ENCODE measurements around the gene CECR2. TPM values are rescaled to one million over a fixed set of nuclear protein-coding genes. Genes with fewer than 3 reads are reported as not detected.
A peak's percentile ranks its signal among the peaks of the same experiment; 100 is the strongest.

Gene CECR2
- total RNA-seq, 1 donor from 2014 or later = not detected

DNA sequence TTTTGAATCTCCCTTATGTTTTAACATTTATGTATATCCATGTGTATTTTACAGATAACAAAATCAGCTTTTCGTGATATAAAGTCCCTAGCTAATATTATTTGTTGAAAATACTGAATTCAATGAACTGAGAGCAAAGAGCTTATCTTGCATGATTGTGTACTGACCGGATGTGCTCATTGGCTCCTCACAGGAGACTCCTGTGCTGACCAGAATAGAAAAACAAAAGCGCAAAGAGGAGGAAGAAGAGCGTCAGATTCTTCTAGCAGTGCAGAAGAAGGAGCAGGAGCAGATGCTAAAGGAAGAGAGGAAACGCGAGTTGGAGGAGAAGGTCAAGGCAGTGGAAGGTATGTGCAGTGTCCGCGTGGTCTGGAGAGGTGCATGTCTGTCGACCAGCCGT lies 154.7 kb downstream of the CECR2 start:
- H3K4me3 ChIP-seq (ENCODE audit: low read depth, low read length) = no peak overlapping the region
- no peak for TF ChIP-seq CTCF (IDR thresholded peaks at IDR 0.05; ENCODE audit: insufficient read depth, low read length, severe bottlenecking)
- FAIRE-seq (no peak), DNase-seq (ENCODE audit: low read depth) (no peak)
- H3K27me3 ChIP-seq (ENCODE audit: control insufficient read depth, insufficient read depth, low read length) = no peaks in the 10 kb centered on the region
- no peaks in the 10 kb centered on the region for H3K36me3 ChIP-seq (ENCODE audit: control insufficient read depth, insufficient read depth, low read length)

DNA sequence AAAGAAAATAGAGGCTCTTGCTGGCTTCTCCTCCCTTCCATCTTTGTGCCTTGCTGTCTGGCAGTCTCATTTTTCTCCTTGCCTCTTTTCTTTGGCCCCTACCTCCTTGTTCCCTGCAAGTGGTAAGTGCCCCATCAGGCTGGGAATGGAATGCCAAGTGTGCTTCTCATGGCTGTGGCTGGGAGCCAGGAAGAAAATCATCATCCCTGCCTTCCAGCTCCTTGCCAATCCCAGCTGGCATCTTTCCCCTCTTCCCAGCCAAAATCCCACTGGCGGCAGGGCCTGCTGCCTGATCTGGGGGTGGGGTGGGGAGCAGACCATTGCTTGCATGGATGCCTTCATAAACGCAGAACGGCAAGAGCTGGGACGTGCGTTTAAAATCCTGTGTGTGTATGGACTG lies 167.0 kb downstream of the CECR2 start:
- no peak for DNase-seq (ENCODE audit: low read depth)
- no peak overlapping the region for H3K4me3 ChIP-seq (ENCODE audit: low read depth, low read length)
- TF ChIP-seq CTCF (IDR thresholded peaks at IDR 0.05; ENCODE audit: insufficient read depth, low read length, severe bottlenecking) = no peak
- no peaks in the 10 kb centered on the region for H3K27me3 ChIP-seq (ENCODE audit: control insufficient read depth, insufficient read depth, low read length)
- H3K36me3 ChIP-seq (ENCODE audit: control insufficient read depth, insufficient read depth, low read length) = no peaks in the 10 kb centered on the region
- FAIRE-seq = no peak

- Histone ChIP-seq H3K27me3 (ENCODE audit: control insufficient read depth, insufficient read depth, low read length) (no peaks in the 10 kb centered on the region), H3K36me3 (ENCODE audit: control insufficient read depth, insufficient read depth, low read length) (no peaks in the 10 kb centered on the region), H3K4me3 (ENCODE audit: low read depth, low read length) (no peak overlapping the region)
- FAIRE-seq (no peak), DNase-seq (ENCODE audit: low read depth) (peak; percentile 4)
- no peak for TF ChIP-seq CTCF (IDR thresholded peaks at IDR 0.05; ENCODE audit: insufficient read depth, low read length, severe bottlenecking)
These were observed 167.9 kb downstream of the CECR2 start for GRCh38 chr22:17537155-17537554.

DNA sequence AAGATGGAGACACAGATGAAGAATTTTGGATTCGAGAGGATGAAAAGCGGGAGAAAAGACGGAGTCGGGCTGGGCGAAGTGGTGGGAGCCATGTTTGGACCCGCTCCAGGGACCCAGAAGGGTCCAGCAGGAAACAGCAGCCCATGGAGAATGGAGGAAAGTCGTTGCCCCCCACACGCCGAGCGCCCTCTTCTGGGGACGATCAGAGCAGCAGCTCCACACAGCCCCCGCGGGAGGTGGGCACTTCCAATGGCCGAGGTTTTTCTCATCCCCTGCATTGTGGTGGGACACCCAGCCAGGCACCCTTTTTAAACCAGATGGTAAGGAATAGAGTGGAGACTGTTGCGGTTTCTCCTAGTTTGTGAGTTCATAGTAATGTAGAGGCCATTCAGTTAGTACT lies 171.2 kb downstream of the CECR2 start:
- Histone ChIP-seq H3K36me3 (ENCODE audit: control insufficient read depth, insufficient read depth, low read length) (no peaks in the 10 kb centered on the region), H3K27me3 (ENCODE audit: control insufficient read depth, insufficient read depth, low read length) (no peaks in the 10 kb centered on the region), H3K4me3 (ENCODE audit: low read depth, low read length) (no peak overlapping the region)
- no peak for TF ChIP-seq CTCF (IDR thresholded peaks at IDR 0.05; ENCODE audit: insufficient read depth, low read length, severe bottlenecking)
- FAIRE-seq = no peak
- no peak for DNase-seq (ENCODE audit: low read depth)

- H3K4me3 ChIP-seq (ENCODE audit: low read depth, low read length) = no peak overlapping the region
- no peaks in the 10 kb centered on the region for H3K27me3 ChIP-seq (ENCODE audit: control insufficient read depth, insufficient read depth, low read length)
- FAIRE-seq (no peak), DNase-seq (ENCODE audit: low read depth) (no peak)
- TF ChIP-seq CTCF (IDR thresholded peaks at IDR 0.05; ENCODE audit: insufficient read depth, low read length, severe bottlenecking) = no peak
- H3K36me3 ChIP-seq (ENCODE audit: control insufficient read depth, insufficient read depth, low read length) = no peaks in the 10 kb centered on the region
These were observed 172.2 kb downstream of the CECR2 start for GRCh38 chr22:17541476-17541875.

DNA sequence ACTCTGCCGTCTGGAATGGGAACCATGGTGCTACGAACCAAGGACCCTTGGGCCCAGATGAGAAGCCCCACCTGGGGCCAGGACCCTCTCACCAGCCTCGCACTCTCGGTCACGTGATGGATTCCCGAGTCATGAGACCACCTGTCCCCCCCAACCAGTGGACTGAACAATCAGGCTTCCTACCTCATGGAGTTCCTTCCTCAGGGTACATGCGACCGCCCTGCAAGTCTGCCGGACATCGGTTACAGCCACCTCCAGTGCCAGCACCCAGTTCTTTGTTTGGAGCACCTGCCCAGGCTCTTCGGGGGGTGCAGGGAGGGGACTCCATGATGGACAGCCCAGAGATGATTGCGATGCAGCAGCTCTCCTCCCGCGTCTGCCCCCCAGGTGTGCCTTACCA lies 173.2 kb downstream of the CECR2 start:
- Histone ChIP-seq H3K36me3 (ENCODE audit: control insufficient read depth, insufficient read depth, low read length) (no peaks in the 10 kb centered on the region), H3K4me3 (ENCODE audit: low read depth, low read length) (no peak overlapping the region), H3K27me3 (ENCODE audit: control insufficient read depth, insufficient read depth, low read length) (no peaks in the 10 kb centered on the region)
- no peak for FAIRE-seq
- no peak for TF ChIP-seq CTCF (IDR thresholded peaks at IDR 0.05; ENCODE audit: insufficient read depth, low read length, severe bottlenecking)
- DNase-seq (ENCODE audit: low read depth) = no peak
